Vagina (tissue), 2 donors: ENCODE measurements around the gene FRMD4A. TPM values are rescaled to one million over a fixed set of nuclear protein-coding genes. Genes with fewer than 3 reads are reported as not detected.
"Not testable (repeated sequence)": the region's sequence is repeated elsewhere in the genome, so short reads cannot be mapped to it uniquely, and the experiment has no call there.

ENCODE experiments used
- DNase-seq, 2 donors: peaks; one replicate each; pipeline ENCODE4 v3.0.0-alpha.2; 2017; ENCODE audit errors: extremely low spot score in 2 of 2
- H3K27ac ChIP-seq: fragments of 200-600 bp; sonication (generic); one replicate; pipeline ENCODE4 v1.5.1; 2019
- H3K27me3 ChIP-seq: fragments of 200-600 bp; sonication (generic); one replicate; pipeline ENCODE4 v1.5.1; 2019
- H3K36me3 ChIP-seq, 2 donors: fragments of 200-600 bp; sonication (generic); one replicate each; pipeline ENCODE4 v1.5.1; 2017 to 2019
- H3K4me1 ChIP-seq: fragments of 200-600 bp; sonication (generic); one replicate; pipeline ENCODE4 v1.5.1; 2019
- H3K4me3 ChIP-seq, 2 donors: fragments of 200-600 bp; sonication (generic); 1 replicate in 1 of 2; 2 replicates in 1 of 2; pipeline ENCODE4 v1.5.1; 2016 to 2019
- H3K9me3 ChIP-seq: fragments of 200-600 bp; sonication (generic); one replicate; pipeline ENCODE4 v1.5.1; 2019
- CTCF ChIP-seq, 3 experiments: fragments of 450-650 bp in 2 of 3; fragments of 200-600 bp in 1 of 3; sonication (generic) in 1 of 3; IDR thresholded peaks; one replicate each; pipeline ENCODE4 v1.5.1; 2017 to 2019; ENCODE audit warnings: antibody characterized with exemption in 3 of 3, mild to moderate bottlenecking in 2 of 3, moderate library complexity in 2 of 3
- POLR2A ChIP-seq, 2 donors: fragments of 450-650 bp; IDR thresholded peaks; one replicate each; pipeline ENCODE4 v1.6.1; 2017; ENCODE audit warnings: antibody characterized with exemption in 2 of 2, mild to moderate bottlenecking in 2 of 2, moderate library complexity in 2 of 2
- POLR2AphosphoS5 ChIP-seq, 2 donors: sonication (generic); formaldehyde crosslinking; IDR thresholded peaks; one replicate each; pipeline ENCODE4 v1.9.0; 2017; ENCODE audit warnings: antibody characterized with exemption in 2 of 2, mild to moderate bottlenecking in 2 of 2, low read depth in 1 of 2; ENCODE audit not compliant: insufficient read depth in 1 of 2
- intact Hi-C: fragments of 100-400 bp; cut with DNase I; formaldehyde crosslinking; loops from one replicate; pipeline ENCODE4 v1.15.1; 2023
- total RNA-seq: library from RNA; depleted of rRNA; stranded (reverse); fragments of >200 nt; gene quantifications from one replicate; pipeline ENCODE4 v1.2.3, GENCODE V29; 2016

FRMD4A gene
- total RNA-seq, 1 donor from 2014 or later, result 24.8 TPM

GRCh38 chr10:13902868-13903587 lies 427.7 kb downstream of the FRMD4A start:
- no peak for DNase-seq
- no peak for TF ChIP-seq POLR2AphosphoS5 (IDR thresholded peaks at IDR 0.05; ENCODE audit: insufficient read depth in 1 of 2, low read depth in 1 of 2)
- Histone ChIP-seq H3K27ac (no peak overlapping the region), H3K9me3 (no peaks in the 10 kb centered on the region), H3K4me3 (no peak overlapping the region), H3K4me1 (no peaks in the 10 kb centered on the region), H3K27me3 (no peaks in the 10 kb centered on the region), H3K36me3 (no peaks in the 10 kb centered on the region)
- intact Hi-C loops, result no loop called here

GRCh38 chr10:13899941-13900340 lies 430.8 kb downstream of the FRMD4A start:
- no peak for TF ChIP-seq POLR2A (IDR thresholded peaks at IDR 0.05)
- TF ChIP-seq POLR2AphosphoS5 (IDR thresholded peaks at IDR 0.05; ENCODE audit: insufficient read depth in 1 of 2, low read depth in 1 of 2), result no peak
- TF ChIP-seq CTCF (IDR thresholded peaks at IDR 0.05), result no peak
- H3K36me3 ChIP-seq, result no peaks in the 10 kb centered on the region
- no peaks in the 10 kb centered on the region for H3K9me3 ChIP-seq
- H3K27me3 ChIP-seq, result no peaks in the 10 kb centered on the region
- no peak overlapping the region for H3K27ac ChIP-seq
- no peak overlapping the region for H3K4me3 ChIP-seq
- intact Hi-C loops, result no loop called here
- DNase-seq, result no peak
- no peaks in the 10 kb centered on the region for H3K4me1 ChIP-seq

GRCh38 chr10:13896146-13896545 lies 434.6 kb downstream of the FRMD4A start:
- H3K36me3 ChIP-seq, H3K4me1 ChIP-seq, DNase-seq, H3K27ac ChIP-seq, H3K9me3 ChIP-seq, intact Hi-C loops, H3K27me3 ChIP-seq, H3K4me3 ChIP-seq: not testable (repeated sequence)

- Histone ChIP-seq H3K27ac (no peak overlapping the region), H3K9me3 (no peaks in the 10 kb centered on the region), H3K27me3 (no peaks in the 10 kb centered on the region), H3K4me1 (peaks cover 24% of the 10 kb centered on the region), H3K4me3 (no peak overlapping the region), H3K36me3 (no peaks in the 10 kb centered on the region)
- intact Hi-C loops, result no loop called here
- TF ChIP-seq CTCF (IDR thresholded peaks at IDR 0.05) (no peak), POLR2A (IDR thresholded peaks at IDR 0.05) (no peak), POLR2AphosphoS5 (IDR thresholded peaks at IDR 0.05; ENCODE audit: insufficient read depth in 1 of 2, low read depth in 1 of 2) (no peak)
- no peak for DNase-seq
Observed at GRCh38 chr10:13894412-13895093, 436.2 kb downstream of the FRMD4A start.

- Histone ChIP-seq H3K36me3 (no peaks in the 10 kb centered on the region), H3K4me1 (peaks cover 24% of the 10 kb centered on the region), H3K9me3 (no peaks in the 10 kb centered on the region), H3K27me3 (no peaks in the 10 kb centered on the region), H3K4me3 (no peak overlapping the region), H3K27ac (no peak overlapping the region)
- intact Hi-C loops, result no loop called here
- DNase-seq, result no peak
- TF ChIP-seq POLR2AphosphoS5 (IDR thresholded peaks at IDR 0.05; ENCODE audit: insufficient read depth in 1 of 2, low read depth in 1 of 2) (no peak), CTCF (IDR thresholded peaks at IDR 0.05) (no peak), POLR2A (IDR thresholded peaks at IDR 0.05) (no peak)
Observed at GRCh38 chr10:13893926-13894325, 436.8 kb downstream of the FRMD4A start.

GRCh38 chr10:13892871-13893270 lies 437.9 kb downstream of the FRMD4A start:
- Histone ChIP-seq H3K36me3 (no peaks in the 10 kb centered on the region), H3K4me3 (no peak overlapping the region), H3K27ac (no peak overlapping the region), H3K9me3 (no peaks in the 10 kb centered on the region), H3K27me3 (no peaks in the 10 kb centered on the region), H3K4me1 (peaks cover 24% of the 10 kb centered on the region)
- DNase-seq, result no peak
- TF ChIP-seq CTCF (IDR thresholded peaks at IDR 0.05) (no peak), POLR2AphosphoS5 (IDR thresholded peaks at IDR 0.05; ENCODE audit: insufficient read depth in 1 of 2, low read depth in 1 of 2) (no peak), POLR2A (IDR thresholded peaks at IDR 0.05) (no peak)
- intact Hi-C loops, result no loop called here
